IMR-90 (cell line): ENCODE results near the gene AGAP1. TPM values are rescaled to one million over a fixed set of nuclear protein-coding genes. Genes with fewer than 3 reads are reported as not detected.

Experiments
- ATAC-seq: fragments of 200-7000 bp; cut with Tn5 transposase; 2 replicates; pipeline ENCODE4 v1.9.1; 2020; ENCODE audit warnings: low read depth, mild to moderate bottlenecking, moderate library complexity
- BruUV-seq: library from RNA; stranded (reverse); fragments of 400-500 nt; replicated peaks from 2 replicates; lab custom pipeline; 2021; lab: Mats Ljungman, UMichigan
- CTCF ChIA-PET: fragments of 300-600 bp; formaldehyde crosslinking; extraction: SDS; loops from one replicate; lab custom pipeline; 2021; ENCODE audit warnings: antibody characterized with exemption; lab: Yijun Ruan, JAX
- POLR2A ChIA-PET: fragments of 300-600 bp; sonication (Branson Sonifier 250); formaldehyde crosslinking; loops from one replicate; lab custom pipeline; 2022; ENCODE audit warnings: antibody characterized with exemption; ENCODE audit not compliant: unreplicated experiment; lab: Charles Lee
- DNase-seq: peaks from one replicate; pipeline ENCODE4 v3.0.0; 2013
- H2AFZ ChIP-seq: replicated peaks from 2 replicates; pipeline ENCODE3; 2013; ENCODE audit warnings: low read length, mild to moderate bottlenecking; ENCODE audit not compliant: poor library complexity
- H2AK5ac ChIP-seq: 2 replicates; pipeline ENCODE4 v1.6.1; 2013; ENCODE audit warnings: low read depth, low read length, inconsistent platforms
- H2AK9ac ChIP-seq: replicated peaks from 2 replicates; pipeline ENCODE3; 2013; ENCODE audit warnings: mild to moderate bottlenecking, low read depth, low read length, moderate library complexity; ENCODE audit not compliant: poor library complexity
- H2BK120ac ChIP-seq: 2 replicates; pipeline ENCODE4 v1.6.1; 2013; ENCODE audit warnings: low read depth, low read length, inconsistent platforms
- H2BK15ac ChIP-seq: 3 replicates; pipeline ENCODE4 v1.6.1; 2013; ENCODE audit warnings: low read depth, low read length, inconsistent platforms
- H2BK20ac ChIP-seq: 2 replicates; pipeline ENCODE4 v1.6.1; 2013; ENCODE audit warnings: low read depth, mild to moderate bottlenecking, inconsistent platforms, low read length, moderate library complexity
- H2BK5ac ChIP-seq: 2 replicates; pipeline ENCODE4 v1.6.1; 2013; ENCODE audit warnings: mild to moderate bottlenecking, low read depth, low read length, inconsistent platforms; ENCODE audit not compliant: poor library complexity, severe bottlenecking
- H3K14ac ChIP-seq: replicated peaks from 2 replicates; pipeline ENCODE4 v1.6.1; 2013; ENCODE audit warnings: low read depth, low read length, inconsistent platforms
- H3K18ac ChIP-seq: 2 replicates; pipeline ENCODE4 v1.6.1; 2013; ENCODE audit warnings: low read depth, low read length, control low read depth
- H3K23ac ChIP-seq: 2 replicates; pipeline ENCODE4 v1.6.1; 2013; ENCODE audit warnings: low read depth, low read length, inconsistent platforms
- H3K27ac ChIP-seq: 2 replicates; pipeline ENCODE4 v1.5.1; 2013; ENCODE audit warnings: mild to moderate bottlenecking, control low read depth, low read length; ENCODE audit not compliant: insufficient read depth
- H3K27me3 ChIP-seq: 2 replicates; pipeline ENCODE4 v1.6.1; 2013; ENCODE audit warnings: low read length; ENCODE audit not compliant: control insufficient read depth, insufficient read depth
- H3K36me3 ChIP-seq: 2 replicates; pipeline ENCODE4 v1.6.1; 2013; ENCODE audit warnings: low read length, mixed read lengths; ENCODE audit not compliant: control insufficient read depth, insufficient read depth
- H3K4ac ChIP-seq: 2 replicates; pipeline ENCODE4 v1.6.1; 2013; ENCODE audit warnings: low read depth, low read length, inconsistent platforms
- H3K4me1 ChIP-seq: 2 replicates; pipeline ENCODE4 v1.6.1; 2013; ENCODE audit warnings: low read length, mixed read lengths; ENCODE audit not compliant: control insufficient read depth, insufficient read depth
- H3K4me2 ChIP-seq: 2 replicates; pipeline ENCODE4 v1.6.1; 2013; ENCODE audit warnings: low read depth, mild to moderate bottlenecking, control low read depth, low read length, moderate library complexity
- H3K4me3 ChIP-seq: 2 replicates; pipeline ENCODE4 v1.5.1; 2013; ENCODE audit warnings: low read depth, mild to moderate bottlenecking, control low read depth, low read length, moderate library complexity; ENCODE audit not compliant: insufficient read depth
- H3K56ac ChIP-seq: 2 replicates; pipeline ENCODE4 v1.6.1; 2013; ENCODE audit warnings: low read length, inconsistent platforms; ENCODE audit not compliant: insufficient read depth; ENCODE audit errors: extremely low read depth
- H3K79me1 ChIP-seq, 2 experiments: 2 replicates each; pipeline ENCODE4 v1.6.1; 2013; ENCODE audit warnings: low read length in 2 of 2, inconsistent platforms in 1 of 2, low read depth in 1 of 2
- H3K9ac ChIP-seq: 2 replicates; pipeline ENCODE4 v1.6.1; 2013; ENCODE audit warnings: low read depth, low read length, control low read depth
- H3K9me1 ChIP-seq: 2 replicates; pipeline ENCODE4 v1.6.1; 2013; ENCODE audit warnings: low read length, inconsistent platforms; ENCODE audit not compliant: insufficient read depth
- H3K9me3 ChIP-seq: 2 replicates; pipeline ENCODE4 v1.6.1; 2013; ENCODE audit warnings: low read length; ENCODE audit not compliant: control insufficient read depth, insufficient read depth
- H4K20me1 ChIP-seq: 2 replicates; pipeline ENCODE4 v1.6.1; 2013; ENCODE audit warnings: low read length, inconsistent platforms; ENCODE audit not compliant: insufficient read depth
- H4K5ac ChIP-seq: 2 replicates; pipeline ENCODE4 v1.6.1; 2013; ENCODE audit warnings: mild to moderate bottlenecking, low read depth, low read length, control low read depth
- H4K8ac ChIP-seq, 2 experiments: 2 replicates each; pipeline ENCODE4 v1.6.1; 2013; ENCODE audit warnings: low read depth in 2 of 2, low read length in 2 of 2, control low read depth in 1 of 2, inconsistent platforms in 1 of 2
- H4K91ac ChIP-seq: 2 replicates; pipeline ENCODE4 v1.6.1; 2013; ENCODE audit warnings: low read depth, low read length, inconsistent platforms; ENCODE audit not compliant: insufficient read depth
- BHLHE40 ChIP-seq: fragments of 150-350 bp; IDR thresholded peaks from 2 replicates; pipeline ENCODE4 v1.6.1; 2016; ENCODE audit warnings: mild to moderate bottlenecking, low read depth, low read length
- CEBPB ChIP-seq: IDR thresholded peaks from 2 replicates; pipeline ENCODE4 v1.6.1; 2012; ENCODE audit warnings: low read depth, low read length, improper control_type of control experiment
- CHD1 ChIP-seq: IDR thresholded peaks from 2 replicates; pipeline ENCODE4 v1.6.1; 2012; ENCODE audit warnings: low read depth, low read length, improper control_type of control experiment
- CTCF ChIP-seq: conservative IDR thresholded peaks from 2 replicates; pipeline ENCODE4 v1.5.1; 2012; ENCODE audit warnings: mild to moderate bottlenecking, low read depth, low read length, improper control_type of control experiment
- ELK1 ChIP-seq: fragments of 150-350 bp; IDR thresholded peaks from 2 replicates; pipeline ENCODE4 v1.6.1; 2016; ENCODE audit warnings: low read depth, mild to moderate bottlenecking, low read length, moderate library complexity, borderline replicate concordance
- FOS ChIP-seq: fragments of 150-350 bp; IDR thresholded peaks from 2 replicates; pipeline ENCODE4 v1.6.1; 2016; ENCODE audit warnings: low read depth, low read length
- MAFK ChIP-seq: IDR thresholded peaks from 2 replicates; pipeline ENCODE4 v1.6.1; 2012; ENCODE audit warnings: low read depth, low read length, improper control_type of control experiment
- MAZ ChIP-seq: IDR thresholded peaks from 2 replicates; pipeline ENCODE4 v1.6.1; 2012; ENCODE audit warnings: low read depth, mild to moderate bottlenecking, low read length, improper control_type of control experiment, moderate library complexity, borderline replicate concordance
- MXI1 ChIP-seq: IDR thresholded peaks from 2 replicates; pipeline ENCODE4 v1.6.1; 2012; ENCODE audit warnings: low read depth, mild to moderate bottlenecking, low read length, moderate library complexity, borderline replicate concordance
- NFE2L2 ChIP-seq: fragments of 150-350 bp; IDR thresholded peaks from 2 replicates; pipeline ENCODE4 v1.6.1; 2016; ENCODE audit warnings: low read depth, mild to moderate bottlenecking, low read length
- POLR2A ChIP-seq: IDR thresholded peaks from 2 replicates; pipeline ENCODE4 v1.6.1; 2012; ENCODE audit warnings: mild to moderate bottlenecking, low read depth, low read length
- RAD21 ChIP-seq: IDR thresholded peaks from 2 replicates; pipeline ENCODE4 v1.6.1; 2012; ENCODE audit warnings: low read length, improper control_type of control experiment
- RCOR1 ChIP-seq: IDR thresholded peaks from 2 replicates; pipeline ENCODE4 v1.6.1; 2012; ENCODE audit warnings: mild to moderate bottlenecking, low read length, improper control_type of control experiment; ENCODE audit not compliant: insufficient replicate concordance
- RFX5 ChIP-seq: IDR thresholded peaks from 2 replicates; pipeline ENCODE4 v1.8.0; 2012; ENCODE audit warnings: low read depth, mild to moderate bottlenecking, low read length, moderate library complexity
- SMC3 ChIP-seq: fragments of 150-350 bp; IDR thresholded peaks from 2 replicates; pipeline ENCODE4 v1.6.1; 2016; ENCODE audit warnings: low read depth, mild to moderate bottlenecking, antibody characterized with exemption, low read length, moderate library complexity
- USF2 ChIP-seq: fragments of 150-350 bp; IDR thresholded peaks from 2 replicates; pipeline ENCODE4 v1.6.1; 2017; ENCODE audit warnings: mild to moderate bottlenecking, antibody characterized with exemption, low read length, low read depth
- WGBS, 2 experiments: methylation state at CpG; one replicate each; pipeline versions ENCODE4 v1.1.5 to v1.1.7; 2013; ENCODE audit warnings: missing lambda C conversion rate in 2 of 2; ENCODE audit not compliant: insufficient read length in 1 of 2; ENCODE audit errors: extremely low coverage in 2 of 2; 5-methylcytosine and 5-hydroxymethylcytosine counted together
- dilution Hi-C: fragments of 300-500 bp; cut with HindIII; formaldehyde crosslinking; loops from one replicate; pipeline ENCODE4 v1.14.3; 2018; ENCODE audit warnings: low sequenced_read_pairs; ENCODE audit not compliant: unreplicated experiment
- in situ Hi-C: fragments of 300-500 bp; cut with MboI; formaldehyde crosslinking; loops from 3 replicates; pipeline ENCODE4 v1.14.3; 2019; ENCODE audit warnings: low sequenced_read_pairs, inconsistent platforms, mixed read lengths
- intact Hi-C: fragments of 100-400 bp; cut with micrococcal nuclease; formaldehyde crosslinking; loops from 2 replicates; pipeline ENCODE4 v1.10.0; 2022
- polyA plus RNA-seq, 3 experiments: library from polyadenylated mRNA; depleted of rRNA; stranded (reverse); fragments of >200 nt; gene quantifications; 2 replicates each; pipeline ENCODE4 v1.2.3, GENCODE V29; 2012; ENCODE audit warnings: low replicate concordance in 1 of 3
- total RNA-seq: library from RNA; depleted of rRNA; stranded (reverse); fragments of >200 nt; gene quantifications from 2 replicates; pipeline ENCODE4 v1.2.3, GENCODE V29; 2012

AGAP1 gene
- total and polyA plus RNA-seq, 2 of the 4 experiments (the other 2 are of a cell fraction), result 15.1 to 16.4 TPM

GRCh38 chr2:235485362-235485761, 8.5 kb upstream of the AGAP1 start:
- DNase-seq, result no peak
- H3K9me1 ChIP-seq, result no peaks in the 10 kb centered on the region
- intact Hi-C loops, result no loop called here

More at GRCh38 chr2:235485362-235485761, 8.5 kb upstream of the AGAP1 start:
- BruUV-seq, result no TSS peak
- Histone ChIP-seq H3K56ac (no peak overlapping the region), H3K27me3 (peaks cover 27% of the 10 kb centered on the region), H2AK9ac (no peak overlapping the region), H4K20me1 (no peaks in the 10 kb centered on the region), H2AK5ac (no peak overlapping the region), H2BK120ac (no peak overlapping the region), H3K23ac (no peak overlapping the region), H4K91ac (no peak overlapping the region), H4K8ac (no peak overlapping the region), H4K5ac (no peak overlapping the region), H3K36me3 (no peaks in the 10 kb centered on the region), H3K9me3 (peaks cover 5% of the 10 kb centered on the region), H3K4me2 (no peak overlapping the region), H2BK15ac (no peak overlapping the region), H3K4me3 (no peak overlapping the region), H3K14ac (no peak overlapping the region), H3K79me1 (no peaks in the 10 kb centered on the region), H3K9ac (no peak overlapping the region), H3K18ac (no peak overlapping the region), H3K27ac (no peak overlapping the region), H2BK5ac (no peak overlapping the region), H3K4me1 (no peaks in the 10 kb centered on the region), H2BK20ac (no peak overlapping the region), H2AFZ (no peak overlapping the region), H3K4ac (no peak overlapping the region)
- ATAC-seq, result no peak
- ChIA-PET CTCF (interaction anchor here (1.1 to 1.2 kb wide), 2 partner anchors 12 to 81 kb away, joined by 3 to 4 read pairs; no protein-coding TSS in a partner anchor), POLR2A (interaction anchor here (0.6 kb wide), 1 partner anchor 21 kb away, joined by 3 read pairs; no protein-coding TSS in a partner anchor)
- no CpG with 5 or more reads among the region's 5 CpGs for WGBS, 2 experiments
- TF ChIP-seq MAFK (no peak), RCOR1 (no peak), USF2 (no peak), CHD1 (no peak), SMC3 (no peak), BHLHE40 (no peak), CTCF (no peak), MAZ (no peak), NFE2L2 (no peak), CEBPB (no peak), MXI1 (no peak), RFX5 (no peak), POLR2A (no peak), FOS (no peak), RAD21 (no peak), ELK1 (no peak)
- dilution Hi-C loops (no loop called here), in situ Hi-C loops (no loop called here)
